ENCODE results near the gene DYNLT5.
"Not testable (repeated sequence)": the region's sequence is repeated elsewhere in the genome, so short reads cannot be mapped to it uniquely, and the experiment has no call there.

DYNLT5 gene

DNA sequence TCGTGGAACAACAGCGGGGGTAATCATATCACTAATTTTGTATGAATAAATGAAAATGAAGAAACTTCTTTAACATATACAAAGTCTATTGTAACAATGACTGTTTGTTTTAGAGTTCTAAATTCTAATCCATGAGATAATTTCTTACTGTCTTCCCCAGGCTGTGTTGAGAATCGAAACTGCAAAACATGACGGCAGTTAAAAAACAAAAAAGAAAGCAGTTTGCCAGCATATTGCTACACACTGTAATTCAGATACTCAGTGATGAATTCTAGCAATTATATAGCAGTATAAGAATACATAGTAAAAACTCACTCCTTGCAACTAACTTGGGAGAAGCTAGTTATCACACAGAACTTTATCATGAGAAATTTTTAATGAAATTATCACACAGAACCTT lies 26.7 kb downstream of the DYNLT5 start:
- H3K27me3 ChIP-seq (ENCODE audit: insufficient read depth, low read length), result no peaks in the 10 kb centered on the region
- H3K4me3 ChIP-seq (ENCODE audit: low read depth, low read length, poor library complexity, severe bottlenecking), result no peak overlapping the region
- no peaks in the 10 kb centered on the region for H3F3A ChIP-seq (ENCODE audit: insufficient read depth, low read length)
- H3K36me3 ChIP-seq (ENCODE audit: insufficient read depth, low read length), result no peaks in the 10 kb centered on the region
- H3K4me2 ChIP-seq (ENCODE audit: low read length), result no peak overlapping the region
- H3K9me3 ChIP-seq (ENCODE audit: low read length), result no peaks in the 10 kb centered on the region
- no peaks in the 10 kb centered on the region for H3K9me2 ChIP-seq (ENCODE audit: low read depth, low read length)
- H3K79me2 ChIP-seq (ENCODE audit: insufficient read depth, low read length), result no peaks in the 10 kb centered on the region
- H3K27ac ChIP-seq (ENCODE audit: low read depth, low read length, poor library complexity, severe bottlenecking), result no peak overlapping the region
- H3K4me1 ChIP-seq (ENCODE audit: insufficient read depth, low read length, severe bottlenecking), result no peaks in the 10 kb centered on the region
- no peaks in the 10 kb centered on the region for H4K20me1 ChIP-seq (ENCODE audit: insufficient read depth, low read length)
- no peak overlapping the region for H2AFZ ChIP-seq (ENCODE audit: low read length)
- no peak overlapping the region for H3K9ac ChIP-seq (ENCODE audit: low read length)
- TF ChIP-seq EZH2 (IDR thresholded peaks at IDR 0.05; ENCODE audit: borderline replicate concordance, low read length), result no peak
- TF ChIP-seq, protein P1, sequence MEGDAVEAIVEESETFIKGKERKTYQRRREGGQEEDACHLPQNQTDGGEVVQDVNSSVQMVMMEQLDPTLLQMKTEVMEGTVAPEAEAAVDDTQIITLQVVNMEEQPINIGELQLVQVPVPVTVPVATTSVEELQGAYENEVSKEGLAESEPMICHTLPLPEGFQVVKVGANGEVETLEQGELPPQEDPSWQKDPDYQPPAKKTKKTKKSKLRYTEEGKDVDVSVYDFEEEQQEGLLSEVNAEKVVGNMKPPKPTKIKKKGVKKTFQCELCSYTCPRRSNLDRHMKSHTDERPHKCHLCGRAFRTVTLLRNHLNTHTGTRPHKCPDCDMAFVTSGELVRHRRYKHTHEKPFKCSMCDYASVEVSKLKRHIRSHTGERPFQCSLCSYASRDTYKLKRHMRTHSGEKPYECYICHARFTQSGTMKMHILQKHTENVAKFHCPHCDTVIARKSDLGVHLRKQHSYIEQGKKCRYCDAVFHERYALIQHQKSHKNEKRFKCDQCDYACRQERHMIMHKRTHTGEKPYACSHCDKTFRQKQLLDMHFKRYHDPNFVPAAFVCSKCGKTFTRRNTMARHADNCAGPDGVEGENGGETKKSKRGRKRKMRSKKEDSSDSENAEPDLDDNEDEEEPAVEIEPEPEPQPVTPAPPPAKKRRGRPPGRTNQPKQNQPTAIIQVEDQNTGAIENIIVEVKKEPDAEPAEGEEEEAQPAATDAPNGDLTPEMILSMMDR (IDR thresholded peaks at IDR 0.05; ENCODE audit: low read length), result no peak

DNA sequence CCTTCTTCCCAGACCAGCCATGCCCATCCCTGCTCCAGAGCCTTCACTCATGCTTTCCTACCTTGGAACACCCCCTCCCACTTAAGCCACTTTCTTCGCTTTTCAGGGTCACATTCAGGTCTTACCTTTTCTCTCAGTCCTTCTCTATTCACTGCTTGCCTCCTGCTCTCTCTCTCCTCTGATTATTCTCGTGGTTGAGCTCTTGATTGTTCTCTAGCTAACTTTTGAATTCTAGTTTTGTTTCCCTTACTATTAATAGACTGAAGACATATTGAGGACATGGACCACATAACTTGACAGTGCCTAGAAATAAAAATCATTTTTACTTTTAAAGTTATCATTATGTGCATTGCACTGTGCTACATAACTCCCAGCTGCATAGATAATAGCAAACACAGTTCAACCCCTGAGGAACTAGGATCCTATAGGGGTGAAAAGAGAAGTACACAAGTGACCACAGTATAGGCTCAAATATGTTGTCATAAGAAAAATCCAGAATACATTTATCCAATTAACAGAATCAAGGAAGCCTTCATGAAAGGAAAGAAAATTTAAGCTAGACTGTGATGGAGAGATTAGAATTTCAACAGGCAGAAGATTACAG lies 27.3 kb downstream of the DYNLT5 start:
- Histone ChIP-seq H3K27me3 (ENCODE audit: insufficient read depth, low read length) (no peaks in the 10 kb centered on the region), H3K79me2 (ENCODE audit: insufficient read depth, low read length) (no peaks in the 10 kb centered on the region), H4K20me1 (ENCODE audit: insufficient read depth, low read length) (no peaks in the 10 kb centered on the region), H3F3A (ENCODE audit: insufficient read depth, low read length) (no peaks in the 10 kb centered on the region), H3K4me2 (ENCODE audit: low read length) (no peak overlapping the region), H3K9ac (ENCODE audit: low read length) (no peak overlapping the region), H3K4me1 (ENCODE audit: insufficient read depth, low read length, severe bottlenecking) (no peaks in the 10 kb centered on the region), H3K36me3 (ENCODE audit: insufficient read depth, low read length) (no peaks in the 10 kb centered on the region), H3K9me3 (ENCODE audit: low read length) (no peaks in the 10 kb centered on the region), H3K27ac (ENCODE audit: low read depth, low read length, poor library complexity, severe bottlenecking) (no peak overlapping the region), H3K4me3 (ENCODE audit: low read depth, low read length, poor library complexity, severe bottlenecking) (no peak overlapping the region), H3K9me2 (ENCODE audit: low read depth, low read length) (no peaks in the 10 kb centered on the region), H2AFZ (ENCODE audit: low read length) (no peak overlapping the region)
- TF ChIP-seq EZH2 (IDR thresholded peaks at IDR 0.05; ENCODE audit: borderline replicate concordance, low read length), result no peak
- TF ChIP-seq, protein P1 (IDR thresholded peaks at IDR 0.05; ENCODE audit: low read length), result no peak

DNA sequence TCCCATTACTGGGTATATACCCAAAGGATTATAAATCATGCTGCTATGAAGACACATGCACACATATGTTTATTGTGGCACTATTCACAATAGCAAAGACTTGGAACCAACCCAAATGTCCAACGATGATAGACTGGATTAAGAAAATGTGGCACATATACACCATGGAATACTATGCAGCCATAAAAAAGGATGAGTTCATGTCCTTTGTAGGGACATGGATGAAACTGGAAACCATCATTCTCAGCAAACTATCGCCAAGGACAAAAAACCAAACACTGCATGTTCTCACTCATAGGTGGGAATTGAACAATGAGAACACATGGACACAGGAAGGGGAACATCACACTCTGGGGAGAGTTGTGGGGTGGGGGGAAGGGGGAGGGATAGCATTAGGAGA lies 33.5 kb downstream of the DYNLT5 start:
- H3K4me1 ChIP-seq (ENCODE audit: insufficient read depth, low read length, severe bottlenecking), result peaks cover 12% of the 10 kb centered on the region
- not testable (repeated sequence) for H3K27me3 ChIP-seq (ENCODE audit: insufficient read depth, low read length); H4K20me1 ChIP-seq (ENCODE audit: insufficient read depth, low read length); H3K36me3 ChIP-seq (ENCODE audit: insufficient read depth, low read length); H3K4me2 ChIP-seq (ENCODE audit: low read length); H3K9me2 ChIP-seq (ENCODE audit: low read depth, low read length); H3K9me3 ChIP-seq (ENCODE audit: low read length); H3K27ac ChIP-seq (ENCODE audit: low read depth, low read length, poor library complexity, severe bottlenecking); H3F3A ChIP-seq (ENCODE audit: insufficient read depth, low read length); H3K4me3 ChIP-seq (ENCODE audit: low read depth, low read length, poor library complexity, severe bottlenecking); H3K79me2 ChIP-seq (ENCODE audit: insufficient read depth, low read length); H2AFZ ChIP-seq (ENCODE audit: low read length); H3K9ac ChIP-seq (ENCODE audit: low read length)

DNA sequence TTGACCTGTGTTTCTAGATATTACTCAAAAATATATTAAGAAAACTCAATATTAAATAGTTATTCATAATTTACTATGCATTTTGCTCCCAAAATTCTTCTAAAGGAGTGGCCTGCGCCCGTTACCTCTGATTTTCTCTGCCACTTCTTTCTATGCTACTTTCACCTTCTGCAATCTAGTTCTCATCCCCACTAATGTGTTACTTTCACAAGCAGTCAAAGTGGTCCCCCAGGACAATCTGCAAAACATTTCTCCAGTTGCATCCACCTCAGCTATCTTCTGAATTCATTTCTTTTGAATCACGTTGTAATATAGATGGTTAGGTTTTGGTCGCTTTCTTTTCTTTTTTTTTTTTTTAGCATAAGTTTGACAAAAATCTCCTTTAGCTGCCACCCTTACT lies 35.4 kb downstream of the DYNLT5 start:
- Histone ChIP-seq H3K9me3 (ENCODE audit: low read length) (no peaks in the 10 kb centered on the region), H3K9me2 (ENCODE audit: low read depth, low read length) (no peaks in the 10 kb centered on the region), H3K36me3 (ENCODE audit: insufficient read depth, low read length) (no peaks in the 10 kb centered on the region), H3K4me3 (ENCODE audit: low read depth, low read length, poor library complexity, severe bottlenecking) (no peak overlapping the region), H3F3A (ENCODE audit: insufficient read depth, low read length) (no peaks in the 10 kb centered on the region), H2AFZ (ENCODE audit: low read length) (no peak overlapping the region), H4K20me1 (ENCODE audit: insufficient read depth, low read length) (no peaks in the 10 kb centered on the region), H3K4me1 (ENCODE audit: insufficient read depth, low read length, severe bottlenecking) (peaks cover 12% of the 10 kb centered on the region), H3K9ac (ENCODE audit: low read length) (no peak overlapping the region), H3K27me3 (ENCODE audit: insufficient read depth, low read length) (no peaks in the 10 kb centered on the region), H3K79me2 (ENCODE audit: insufficient read depth, low read length) (no peaks in the 10 kb centered on the region), H3K4me2 (ENCODE audit: low read length) (0 out of 2 replicates have a peak overlapping the region, but pooled peaks have one; percentile 1), H3K27ac (ENCODE audit: low read depth, low read length, poor library complexity, severe bottlenecking) (no peak overlapping the region)
- TF ChIP-seq, protein P1 (IDR thresholded peaks at IDR 0.05; ENCODE audit: low read length), result no peak

All from OCI-LY1 (cell line).